GM12864 (cell line): Measurements from ENCODE around the gene UNC13C.

ENCODE experiments used
- DNase-seq: peaks from one replicate; pipeline ENCODE4 v3.0.0-alpha.2; 2011; ENCODE audit warnings: low read depth
- H3K4me3 ChIP-seq: 2 replicates; pipeline ENCODE4 v1.5.1; 2011; ENCODE audit warnings: mild to moderate bottlenecking, low read depth, low read length, control low read depth
- CTCF ChIP-seq: IDR thresholded peaks from 2 replicates; pipeline ENCODE4 v1.5.1; 2011; ENCODE audit warnings: low read depth, mild to moderate bottlenecking, moderate library complexity, low read length, control low read depth, inconsistent platforms; ENCODE audit errors: missing control alignments

UNC13C gene

DNA sequence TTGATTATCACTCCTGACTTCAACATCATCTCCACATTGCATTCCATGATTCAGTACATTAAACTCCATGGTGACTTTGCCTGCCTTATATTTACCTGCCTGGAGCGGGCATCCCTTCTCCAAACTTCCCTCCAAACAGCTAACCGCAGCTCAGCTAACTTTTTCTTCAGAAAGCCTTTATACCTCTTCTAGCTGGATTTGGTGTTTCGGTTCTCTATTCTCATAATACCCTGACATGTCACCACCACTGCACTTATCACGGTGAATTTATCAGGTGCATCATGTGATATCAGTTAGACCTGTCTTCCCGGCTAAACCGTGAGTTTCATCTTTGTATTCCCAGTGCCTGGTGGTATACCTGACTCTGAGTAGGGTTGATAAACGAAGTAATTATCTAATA is 367.6 kb downstream of the UNC13C start:
- no peak overlapping the region for H3K4me3 ChIP-seq
- no peak for DNase-seq
- TF ChIP-seq CTCF, result no peak

- no peak overlapping the region for H3K4me3 ChIP-seq
- no peak for TF ChIP-seq CTCF
These were observed 369.0 kb downstream of the UNC13C start for GRCh38 chr15:54347082-54347827.

DNA sequence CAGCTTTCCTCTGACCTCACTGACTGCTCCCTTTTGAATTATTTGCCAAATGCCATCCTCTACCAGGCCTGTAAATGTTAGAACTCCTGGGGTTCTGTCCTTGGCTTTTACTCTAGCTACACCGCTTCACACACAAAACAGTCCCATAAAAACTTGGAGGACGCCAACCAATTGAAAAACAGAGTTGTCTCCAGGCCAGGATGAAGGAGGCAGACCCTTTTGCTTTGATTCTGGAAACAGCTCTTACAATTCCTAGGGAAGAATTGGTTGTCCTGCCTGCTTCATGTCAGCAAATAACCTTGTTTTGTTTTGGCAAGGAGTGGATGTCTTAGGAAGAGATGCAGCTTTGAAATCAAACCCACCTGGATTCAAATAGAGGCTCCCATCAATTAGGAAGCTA is 375.5 kb downstream of the UNC13C start:
- no peak for DNase-seq
- H3K4me3 ChIP-seq, result no peak overlapping the region
- no peak for TF ChIP-seq CTCF

More at GRCh38 chr15:54347082-54347827, 369.0 kb downstream of the UNC13C start:
- no peak for DNase-seq

GRCh38 chr15:54354341-54354740 is 376.1 kb downstream of the UNC13C start:
- TF ChIP-seq CTCF, result no peak
- H3K4me3 ChIP-seq, result no peak overlapping the region
- no peak for DNase-seq

- DNase-seq, result no peak
- no peak for TF ChIP-seq CTCF
- no peak overlapping the region for H3K4me3 ChIP-seq
These were observed 386.7 kb downstream of the UNC13C start for GRCh38 chr15:54364961-54365360.

- DNase-seq, result no peak
- no peak for TF ChIP-seq CTCF
- no peak overlapping the region for H3K4me3 ChIP-seq
These were observed 395.1 kb downstream of the UNC13C start for GRCh38 chr15:54373332-54373731.
